ENCODE measurements around the gene ZNF277. TPM values are rescaled to one million over a fixed set of nuclear protein-coding genes. Genes with fewer than 3 reads are reported as not detected.

ZNF277 gene
- total RNA-seq, 1 donor from 2014 or later: 32.0 TPM

GRCh38 chr7:112350585-112350984 lies 144.1 kb downstream of the ZNF277 start:
- DNase-seq (ENCODE audit: low spot score): no peak

- no peak for DNase-seq (ENCODE audit: low spot score)
These were observed 150.1 kb downstream of the ZNF277 start for GRCh38 chr7:112356596-112356995.

- DNase-seq (ENCODE audit: low spot score): no peak
These were observed 150.6 kb downstream of the ZNF277 start for GRCh38 chr7:112357136-112357535.

GRCh38 chr7:112358513-112358912 lies 152.0 kb downstream of the ZNF277 start:
- DNase-seq (ENCODE audit: low spot score): no peak

GRCh38 chr7:112359086-112359485 lies 152.6 kb downstream of the ZNF277 start:
- DNase-seq (ENCODE audit: low spot score): no peak

- DNase-seq (ENCODE audit: low spot score): no peak
These were observed 154.2 kb downstream of the ZNF277 start for GRCh38 chr7:112360681-112361080.

- no peak for DNase-seq (ENCODE audit: low spot score)
These were observed 154.7 kb downstream of the ZNF277 start for GRCh38 chr7:112361154-112361553.

- no peak for DNase-seq (ENCODE audit: low spot score)
These were observed 155.7 kb downstream of the ZNF277 start for GRCh38 chr7:112362053-112362650.

GRCh38 chr7:112362731-112363131 lies 156.2 kb downstream of the ZNF277 start:
- DNase-seq (ENCODE audit: low spot score): peak; percentile 15

- DNase-seq (ENCODE audit: low spot score): no peak
These were observed 157.9 kb downstream of the ZNF277 start for GRCh38 chr7:112364388-112364787.

GRCh38 chr7:112365551-112365950 lies 159.1 kb downstream of the ZNF277 start:
- DNase-seq (ENCODE audit: low spot score): no peak

GRCh38 chr7:112366886-112367285 lies 160.4 kb downstream of the ZNF277 start:
- no peak for DNase-seq (ENCODE audit: low spot score)

GRCh38 chr7:112370436-112370835 lies 163.9 kb downstream of the ZNF277 start:
- no peak for DNase-seq (ENCODE audit: low spot score)

- no peak for DNase-seq (ENCODE audit: low spot score)
These were observed 165.2 kb downstream of the ZNF277 start for GRCh38 chr7:112371701-112372100.

GRCh38 chr7:112372101-112372500 lies 165.6 kb downstream of the ZNF277 start:
- DNase-seq (ENCODE audit: low spot score): no peak

GRCh38 chr7:112377593-112377992 lies 171.1 kb downstream of the ZNF277 start:
- DNase-seq (ENCODE audit: low spot score): no peak

- no peak for DNase-seq (ENCODE audit: low spot score)
These were observed 175.0 kb downstream of the ZNF277 start for GRCh38 chr7:112381311-112382091.

GRCh38 chr7:112383671-112384417 lies 177.3 kb downstream of the ZNF277 start:
- DNase-seq (ENCODE audit: low spot score): no peak

GRCh38 chr7:112385516-112385915 lies 179.0 kb downstream of the ZNF277 start:
- DNase-seq (ENCODE audit: low spot score): no peak

- DNase-seq (ENCODE audit: low spot score): no peak
These were observed 180.1 kb downstream of the ZNF277 start for GRCh38 chr7:112386619-112387018.

GRCh38 chr7:112390167-112390566 lies 183.7 kb downstream of the ZNF277 start:
- DNase-seq (ENCODE audit: low spot score): no peak

GRCh38 chr7:112391079-112391821 lies 184.8 kb downstream of the ZNF277 start:
- peak; percentile 46 for DNase-seq (ENCODE audit: low spot score)

Measured in umbilical cord (tissue), 2 donors.